Panc1 (cell line): ENCODE results near the gene COQ8A. TPM values are rescaled to one million over a fixed set of nuclear protein-coding genes. Genes with fewer than 3 reads are reported as not detected.

ENCODE experiments used
- ATAC-seq: fragments of 200-7000 bp; cut with Tn5 transposase; 2 replicates; pipeline ENCODE4 v1.9.1; 2020; ENCODE audit warnings: mild to moderate bottlenecking, moderate library complexity
- BruUV-seq: library from RNA; stranded (reverse); fragments of 400-500 nt; replicated peaks from 2 replicates; lab custom pipeline; 2021; lab: Mats Ljungman, UMichigan
- CTCF ChIA-PET: fragments of 300-600 bp; sonication (Branson Sonifier 250); formaldehyde crosslinking; loops from one replicate; lab custom pipeline; 2022; ENCODE audit warnings: antibody characterized with exemption; lab: Charles Lee
- POLR2A ChIA-PET: fragments of 300-600 bp; sonication (Branson Sonifier 250); formaldehyde crosslinking; loops from one replicate; lab custom pipeline; 2022; ENCODE audit warnings: antibody characterized with exemption; lab: Charles Lee
- DNase-seq: peaks from one replicate; pipeline ENCODE4 v3.0.0-alpha.2; 2010; ENCODE audit warnings: low read depth, low spot score
- H3K27ac ChIP-seq: 2 replicates; pipeline ENCODE4 v1.5.1; 2011; ENCODE audit warnings: mild to moderate bottlenecking, low read length, inconsistent platforms
- H3K27me3 ChIP-seq: fragments of 200-500 bp; sonication (Bioruptor generic); 2 replicates; pipeline ENCODE4 v1.6.0; 2014; ENCODE audit warnings: low read length, inconsistent platforms; ENCODE audit not compliant: control insufficient read depth, insufficient read depth
- H3K36me3 ChIP-seq: fragments of 200-500 bp; sonication (Bioruptor generic); 2 replicates; pipeline ENCODE4 v1.5.1; 2014; ENCODE audit warnings: inconsistent platforms, mild to moderate bottlenecking, low read length, moderate library complexity; ENCODE audit not compliant: control insufficient read depth, insufficient read depth
- H3K4me1 ChIP-seq: 2 replicates; pipeline ENCODE4 v1.5.1; 2011; ENCODE audit warnings: inconsistent platforms, mild to moderate bottlenecking, low read length, moderate library complexity; ENCODE audit not compliant: control insufficient read depth, insufficient read depth
- H3K4me3 ChIP-seq, 2 experiments: 2 replicates each; pipeline ENCODE4 v1.5.1; 2011 to 2012; ENCODE audit warnings: low read depth in 2 of 2, low read length in 2 of 2, mild to moderate bottlenecking in 2 of 2, inconsistent platforms in 1 of 2, moderate library complexity in 1 of 2
- H3K9me3 ChIP-seq: fragments of 200-500 bp; sonication (Bioruptor generic); 2 replicates; pipeline ENCODE4 v1.5.1; 2014; ENCODE audit warnings: low read depth, mild to moderate bottlenecking, inconsistent platforms, low read length, moderate library complexity; ENCODE audit not compliant: control insufficient read depth, insufficient read depth
- CTCF ChIP-seq: fragments of 450-650 bp; IDR thresholded peaks from 2 replicates; pipeline ENCODE4 v1.5.1; 2017; ENCODE audit warnings: mild to moderate bottlenecking
- POLR2AphosphoS5 ChIP-seq: IDR thresholded peaks from 2 replicates; pipeline ENCODE4 v1.6.1; 2012; ENCODE audit warnings: mild to moderate bottlenecking, low read depth, low read length, moderate library complexity
- REST ChIP-seq, 2 experiments: IDR thresholded peaks; 2 replicates each; pipeline ENCODE4 v1.6.1; 2011 to 2012; ENCODE audit warnings: low read depth in 2 of 2, control low read depth in 1 of 2, low read length in 1 of 2, mild to moderate bottlenecking in 1 of 2, moderate library complexity in 1 of 2; ENCODE audit not compliant: insufficient read depth in 1 of 2
- SIN3A ChIP-seq: IDR thresholded peaks from 2 replicates; pipeline ENCODE4 v1.6.1; 2012; ENCODE audit warnings: low read depth, mild to moderate bottlenecking, low read length, moderate library complexity, borderline replicate concordance; ENCODE audit not compliant: insufficient read depth
- TCF7L2 ChIP-seq: IDR thresholded peaks from 2 replicates; pipeline ENCODE4 v1.6.1; 2011; ENCODE audit warnings: mild to moderate bottlenecking, low read depth, low read length, inconsistent platforms
- in situ Hi-C: cut with HindIII; loops from 2 replicates; pipeline ENCODE4 v1.10.0; 2016; ENCODE audit warnings: low sequenced_read_pairs, low pct_unique_long_range_greater_than_20kb
- intact Hi-C: fragments of 100-400 bp; cut with micrococcal nuclease; formaldehyde crosslinking; loops from one replicate; pipeline ENCODE4 v1.10.0; 2022; ENCODE audit not compliant: unreplicated experiment
- total RNA-seq: library from RNA; stranded (reverse); gene quantifications from one replicate; pipeline ENCODE4 v1.2.1, GENCODE V29; 2021; ENCODE audit not compliant: unreplicated experiment

The COQ8A gene
- total RNA-seq, 1 experiment from 2014 or later = 15.1 TPM

GRCh38 chr1:226892524-226892875 is 47.6 kb upstream of the COQ8A start:
- no peak overlapping the region for H3K4me3 ChIP-seq
- TF ChIP-seq CTCF (no peak), REST (IDR thresholded peaks at IDR 0.05; ENCODE audit: insufficient read depth in 1 of 2, low read depth in 2 of 2, low read length in 1 of 2) (no peak), POLR2AphosphoS5 (no peak), SIN3A (no peak), TCF7L2 (no peak)
- ChIA-PET POLR2A (no interaction called here), CTCF (no interaction called here)
- H3K27me3 ChIP-seq = no peaks in the 10 kb centered on the region
- DNase-seq (no peak), ATAC-seq (no peak)
- intact Hi-C loops = no loop called here
- no peaks in the 10 kb centered on the region for H3K36me3 ChIP-seq
- H3K27ac ChIP-seq = no peak overlapping the region
- no TSS peak for BruUV-seq
- no peaks in the 10 kb centered on the region for H3K9me3 ChIP-seq
- no peaks in the 10 kb centered on the region for H3K4me1 ChIP-seq
- in situ Hi-C loops = no loop called here

GRCh38 chr1:226893936-226894335 is 46.2 kb upstream of the COQ8A start:
- no peaks in the 10 kb centered on the region for H3K27me3 ChIP-seq
- DNase-seq = no peak
- POLR2A ChIA-PET = no interaction called here
- no peaks in the 10 kb centered on the region for H3K9me3 ChIP-seq
- no peak overlapping the region for H3K4me3 ChIP-seq
- H3K27ac ChIP-seq = no peak overlapping the region
- ATAC-seq = no peak
- intact Hi-C loops = no loop called here
- no TSS peak for BruUV-seq
- no peaks in the 10 kb centered on the region for H3K36me3 ChIP-seq
- in situ Hi-C loops = no loop called here
- no peaks in the 10 kb centered on the region for H3K4me1 ChIP-seq
- TF ChIP-seq POLR2AphosphoS5 (no peak), TCF7L2 (no peak), CTCF (no peak), SIN3A (no peak), REST (IDR thresholded peaks at IDR 0.05; ENCODE audit: insufficient read depth in 1 of 2, low read depth in 2 of 2, low read length in 1 of 2) (no peak)
- CTCF ChIA-PET = no interaction called here
